ENCODE data around the gene LIMK2.

DNA sequence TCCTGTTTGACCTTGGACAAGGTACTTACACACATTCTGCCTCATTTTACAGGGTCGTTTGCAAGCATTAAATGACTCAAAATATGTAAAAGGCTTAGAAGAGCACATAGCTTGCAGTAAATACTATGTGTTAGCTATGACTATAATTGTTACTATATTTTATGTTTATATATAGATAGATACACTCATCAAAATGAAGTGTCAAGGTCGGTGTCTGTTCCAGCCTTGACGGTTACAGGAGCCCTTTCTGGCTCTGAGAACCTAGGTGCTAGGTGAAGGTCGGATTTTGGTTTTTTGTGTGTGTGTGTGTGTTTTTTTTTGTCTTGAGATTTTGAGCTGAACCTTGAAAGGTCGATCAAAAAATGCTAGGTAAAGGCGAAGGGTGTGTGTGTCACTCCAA lies 24.5 kb upstream of the LIMK2 start:
- TF ChIP-seq POLR2A (IDR thresholded peaks at IDR 0.05; ENCODE audit: low read depth, low read length): no peak
- TF ChIP-seq PAX5 (IDR thresholded peaks at IDR 0.05; ENCODE audit: insufficient read depth, low read length, severe bottlenecking): no peak
- no peak for TF ChIP-seq POLR2AphosphoS5 (IDR thresholded peaks at IDR 0.05; ENCODE audit: low read depth, low read length)
- TF ChIP-seq TAF1 (IDR thresholded peaks at IDR 0.05; ENCODE audit: low read depth, low read length): no peak
- TF ChIP-seq POU2F2 (IDR thresholded peaks at IDR 0.05; ENCODE audit: low read depth, low read length): no peak
